HepG2 (cell line): ENCODE data around the gene TM4SF1. TPM values are rescaled to one million over a fixed set of nuclear protein-coding genes. Genes with fewer than 3 reads are reported as not detected.

Source experiments
- ATAC-seq: fragments of 200-7000 bp; cut with Tn5 transposase; 3 replicates; pipeline ENCODE4 v1.9.1; 2020; ENCODE audit warnings: mild to moderate bottlenecking, moderate library complexity
- BruUV-seq: library from RNA; stranded (reverse); fragments of 400-500 nt; replicated peaks from 2 replicates; lab custom pipeline; 2021; lab: Mats Ljungman, UMichigan
- CTCF ChIA-PET: fragments of 300-600 bp; formaldehyde crosslinking; extraction: SDS; loops from one replicate; lab custom pipeline; 2021; ENCODE audit warnings: low total read pairs, inconsistent platforms, low intra/inter-chr PET ratio; lab: Yijun Ruan, JAX
- POLR2A ChIA-PET: fragments of 350-600 bp; sonication (Branson Sonifier 250); formaldehyde crosslinking; loops from one replicate; lab custom pipeline; 2020; ENCODE audit warnings: antibody characterized with exemption, inconsistent platforms; lab: Yijun Ruan, JAX
- DNase-seq: peaks from one replicate; pipeline ENCODE4 v3.0.0-alpha.2; 2015; ENCODE audit warnings: low spot score
- FAIRE-seq: peaks from 3 replicates; lab custom pipeline; 2011; peaks lifted over from hg19 to GRCh38; lab: Jason Lieb, UNC
- H2AFZ ChIP-seq: one replicate; pipeline ENCODE4 v1.6.1; 2011; ENCODE audit warnings: low read length, inconsistent platforms
- H3K27ac ChIP-seq: fragments of 300-600 bp; 3 replicates; pipeline ENCODE4 v1.8.0; 2011; ENCODE audit warnings: mixed run types, mild to moderate bottlenecking, mixed read lengths, low read length, inconsistent platforms; ENCODE audit not compliant: insufficient read depth; ENCODE audit errors: extremely low read length
- H3K27me3 ChIP-seq, 2 experiments: fragments of 200-600 bp in 1 of 2; 2 replicates in 1 of 2; 3 replicates in 1 of 2; pipeline versions ENCODE4 v1.6.0 to v1.8.0; 2011; ENCODE audit warnings: low read length in 2 of 2, mild to moderate bottlenecking in 2 of 2, moderate library complexity in 2 of 2, inconsistent platforms in 1 of 2; ENCODE audit not compliant: insufficient read depth in 2 of 2, control insufficient read depth in 1 of 2
- H3K36me3 ChIP-seq, 2 experiments: fragments of 200-600 bp in 1 of 2; replicated peaks in 1 of 2; 2 replicates in 1 of 2; 3 replicates in 1 of 2; pipeline versions ENCODE4 v1.5.1 to v1.8.0; 2011; ENCODE audit warnings: low read length in 2 of 2, inconsistent platforms in 1 of 2; ENCODE audit not compliant: insufficient read depth in 2 of 2, control insufficient read depth in 1 of 2
- H3K4me1 ChIP-seq: 2 replicates; pipeline ENCODE4 v1.5.1; 2012; ENCODE audit warnings: low read length, inconsistent platforms; ENCODE audit not compliant: insufficient read depth
- H3K4me2 ChIP-seq: 2 replicates; pipeline ENCODE4 v1.6.0; 2011; ENCODE audit warnings: low read depth, low read length, inconsistent platforms
- H3K4me3 ChIP-seq, 3 experiments: fragments of 200-600 bp in 1 of 3; sonication (generic), shearing (Covaris generic) in 1 of 3; replicated peaks in 1 of 3; 2 replicates each; pipeline ENCODE4 v1.5.1; 2011 to 2016; ENCODE audit warnings: low read length in 3 of 3, inconsistent platforms in 2 of 3, low read depth in 2 of 3, mild to moderate bottlenecking in 2 of 3, control low read depth in 1 of 3, mixed read lengths in 1 of 3; ENCODE audit not compliant: insufficient read depth in 1 of 3
- H3K79me2 ChIP-seq: one replicate; pipeline ENCODE4 v1.6.1; 2011; ENCODE audit warnings: low read length, inconsistent platforms; ENCODE audit not compliant: insufficient read depth
- H3K9ac ChIP-seq: 2 replicates; pipeline ENCODE4 v1.6.0; 2011; ENCODE audit warnings: mild to moderate bottlenecking, low read depth, low read length, inconsistent platforms; ENCODE audit not compliant: insufficient read depth
- H3K9me3 ChIP-seq: 2 replicates; pipeline ENCODE4 v1.5.1; 2012; ENCODE audit warnings: mild to moderate bottlenecking, low read length
- H4K20me1 ChIP-seq: 2 replicates; pipeline ENCODE4 v1.6.0; 2011; ENCODE audit warnings: inconsistent platforms, mild to moderate bottlenecking, low read length, moderate library complexity; ENCODE audit not compliant: insufficient read depth
- CC2D1A ChIP-seq: sonication (generic); formaldehyde crosslinking; IDR thresholded peaks from 2 replicates; pipeline ENCODE4 v1.8.1; 2023; ENCODE audit warnings: mild to moderate bottlenecking, missing genetic modification reagents
- EP300 ChIP-seq, 3 experiments: sonication (generic) in 1 of 3; formaldehyde crosslinking in 1 of 3; IDR thresholded peaks; 2 replicates each; pipeline versions ENCODE4 v1.5.1 to v1.6.1; 2011 to 2020; ENCODE audit warnings: low read depth in 2 of 3, low read length in 2 of 3, borderline replicate concordance in 1 of 3, improper control_type of control experiment in 1 of 3, mild to moderate bottlenecking in 1 of 3, missing genetic modification reagents in 1 of 3, moderate library complexity in 1 of 3
- FOXA3 ChIP-seq: IDR thresholded peaks from 2 replicates; pipeline ENCODE4 v1.6.1; 2016; ENCODE audit warnings: missing genetic modification reagents, missing compliant biosample characterization
- FOXP4 ChIP-seq: sonication (generic); formaldehyde crosslinking; IDR thresholded peaks from 2 replicates; pipeline ENCODE4 v1.4.0; 2020; ENCODE audit warnings: missing genetic modification reagents
- GATA4 ChIP-seq: sonication (generic); IDR thresholded peaks from 2 replicates; pipeline ENCODE4 v1.6.1; 2016; ENCODE audit warnings: antibody characterized with exemption, low read depth, borderline replicate concordance
- HMG20A ChIP-seq: IDR thresholded peaks from 2 replicates; pipeline ENCODE4 v1.6.1; 2016; ENCODE audit warnings: borderline replicate concordance
- HNF4A ChIP-seq: sonication (generic); formaldehyde crosslinking; IDR thresholded peaks from 2 replicates; pipeline ENCODE4 v1.4.0; 2020; ENCODE audit warnings: missing genetic modification reagents
- ISL2 ChIP-seq: sonication (generic); formaldehyde crosslinking; IDR thresholded peaks from 2 replicates; pipeline ENCODE4 v1.5.0; 2020; ENCODE audit warnings: missing genetic modification reagents
- KDM2A ChIP-seq: sonication (generic); formaldehyde crosslinking; IDR thresholded peaks from 2 replicates; pipeline ENCODE4 v1.4.0; 2020; ENCODE audit warnings: low read depth, missing genetic modification reagents, borderline replicate concordance
- MEF2D ChIP-seq: sonication (generic); formaldehyde crosslinking; IDR thresholded peaks from 2 replicates; pipeline ENCODE4 v1.5.1; 2020; ENCODE audit warnings: mild to moderate bottlenecking, missing genetic modification reagents
- NCOA2 ChIP-seq: sonication (generic); formaldehyde crosslinking; IDR thresholded peaks from 2 replicates; pipeline ENCODE4 v1.8.0; 2022; ENCODE audit warnings: inconsistent platforms
- PLRG1 ChIP-seq: fragments of 450-650 bp; conservative IDR thresholded peaks from 2 replicates; pipeline ENCODE4 v1.6.1; 2016
- SOX13 ChIP-seq, 3 experiments: fragments of 450-650 bp in 1 of 3; sonication (generic) in 1 of 3; formaldehyde crosslinking in 1 of 3; IDR thresholded peaks in 2 of 3; conservative IDR thresholded peaks in 1 of 3; 2 replicates each; pipeline versions ENCODE4 v1.5.0 to v1.6.1; 2016 to 2020; ENCODE audit warnings: antibody characterized with exemption in 1 of 3, mild to moderate bottlenecking in 1 of 3, missing compliant biosample characterization in 1 of 3, missing genetic modification reagents in 1 of 3, moderate library complexity in 1 of 3
- SOX5 ChIP-seq: IDR thresholded peaks from 2 replicates; pipeline ENCODE4 v1.6.1; 2016; ENCODE audit warnings: borderline replicate concordance
- ZNF331 ChIP-seq: sonication (generic); formaldehyde crosslinking; IDR thresholded peaks from 2 replicates; pipeline ENCODE4 v1.4.0; 2020; ENCODE audit warnings: missing genetic modification reagents
- WGBS: methylation state at CpG from one replicate; pipeline ENCODE4 v1.1.6; 2017; ENCODE audit warnings: low lambda C conversion rate; 5-methylcytosine and 5-hydroxymethylcytosine counted together
- in situ Hi-C: cut with HindIII; loops from 2 replicates; pipeline ENCODE4 v1.10.0; 2017; ENCODE audit warnings: low pct_unique_long_range_greater_than_20kb; ENCODE audit not compliant: extremely low pct_ligation_motif_present
- intact Hi-C: fragments of 100-400 bp; cut with micrococcal nuclease; formaldehyde crosslinking; loops from one replicate; pipeline ENCODE4 v1.10.0; 2022; ENCODE audit not compliant: unreplicated experiment
- polyA plus RNA-seq, 8 experiments: library from polyadenylated mRNA; depleted of rRNA in 3 of 8; stranded (reverse) in 7 of 8; unstranded in 1 of 8; fragments of >200 nt; fragmentation: Illumina TruSeq in 4 of 8; extraction: Trizol in 4 of 8; gene quantifications; 2 replicates each; pipeline versions ENCODE4 v1.2.1 to v1.2.3, GENCODE V29; 2011 to 2016; ENCODE audit warnings: low read depth in 4 of 8, missing spikeins in 1 of 8, mixed read lengths in 1 of 8; ENCODE audit not compliant: insufficient read depth in 1 of 8
- total RNA-seq, 5 experiments: library from RNA; depleted of rRNA; stranded (reverse); fragments of >200 nt; fragmentation: Illumina TruSeq; extraction: Trizol; gene quantifications; 2 replicates each; pipeline ENCODE4 v1.2.3, GENCODE V29; 2016; ENCODE audit warnings: low read depth in 1 of 5
- TF ChIP-seq, protein P1 (sequence below): IDR thresholded peaks from 2 replicates; pipeline ENCODE4 v1.4.0; 2020; ENCODE audit warnings: mild to moderate bottlenecking, missing genetic modification reagents
- TF ChIP-seq, protein P2 (sequence below): sonication (generic); formaldehyde crosslinking; IDR thresholded peaks from 2 replicates; pipeline ENCODE4 v1.5.0; 2020; ENCODE audit warnings: missing genetic modification reagents

The TM4SF1 gene
- total and polyA plus RNA-seq, 2 of the 13 experiments (the other 11 are each of a cell fraction or from before 2014, with no cell fraction given): 431 to 1,359 TPM

- DNase-seq: peak; percentile 39
- H3K4me3 ChIP-seq: no peak overlapping the region
- ChIA-PET CTCF (no interaction called here), POLR2A (no interaction called here)
- H2AFZ ChIP-seq: peak overlapping the region; percentile 28
- peaks cover 40% of the 10 kb centered on the region for H3K4me1 ChIP-seq
- in situ Hi-C loops (no loop called here), intact Hi-C loops (no loop called here)
- H3K27me3 ChIP-seq: no peaks in the 10 kb centered on the region
- WGBS: 56% methylated on average over 3 of the region's 3 CpGs
- H3K9ac ChIP-seq: peak overlapping the region; percentile 28; the same call in 1 of the 2 replicates
- H3K4me2 ChIP-seq: peak overlapping the region; percentile 20; the same call in 1 of the 2 replicates
- no peak for ATAC-seq
- no peaks in the 10 kb centered on the region for H3K9me3 ChIP-seq
- no peaks in the 10 kb centered on the region for H3K36me3 ChIP-seq
- no peak for TF ChIP-seq MEF2D (CRISPR knock-in tag)
- peak; percentile 56 for TF ChIP-seq FOXA3 (CRISPR knock-in tag)
- TF ChIP-seq, protein P1, sequence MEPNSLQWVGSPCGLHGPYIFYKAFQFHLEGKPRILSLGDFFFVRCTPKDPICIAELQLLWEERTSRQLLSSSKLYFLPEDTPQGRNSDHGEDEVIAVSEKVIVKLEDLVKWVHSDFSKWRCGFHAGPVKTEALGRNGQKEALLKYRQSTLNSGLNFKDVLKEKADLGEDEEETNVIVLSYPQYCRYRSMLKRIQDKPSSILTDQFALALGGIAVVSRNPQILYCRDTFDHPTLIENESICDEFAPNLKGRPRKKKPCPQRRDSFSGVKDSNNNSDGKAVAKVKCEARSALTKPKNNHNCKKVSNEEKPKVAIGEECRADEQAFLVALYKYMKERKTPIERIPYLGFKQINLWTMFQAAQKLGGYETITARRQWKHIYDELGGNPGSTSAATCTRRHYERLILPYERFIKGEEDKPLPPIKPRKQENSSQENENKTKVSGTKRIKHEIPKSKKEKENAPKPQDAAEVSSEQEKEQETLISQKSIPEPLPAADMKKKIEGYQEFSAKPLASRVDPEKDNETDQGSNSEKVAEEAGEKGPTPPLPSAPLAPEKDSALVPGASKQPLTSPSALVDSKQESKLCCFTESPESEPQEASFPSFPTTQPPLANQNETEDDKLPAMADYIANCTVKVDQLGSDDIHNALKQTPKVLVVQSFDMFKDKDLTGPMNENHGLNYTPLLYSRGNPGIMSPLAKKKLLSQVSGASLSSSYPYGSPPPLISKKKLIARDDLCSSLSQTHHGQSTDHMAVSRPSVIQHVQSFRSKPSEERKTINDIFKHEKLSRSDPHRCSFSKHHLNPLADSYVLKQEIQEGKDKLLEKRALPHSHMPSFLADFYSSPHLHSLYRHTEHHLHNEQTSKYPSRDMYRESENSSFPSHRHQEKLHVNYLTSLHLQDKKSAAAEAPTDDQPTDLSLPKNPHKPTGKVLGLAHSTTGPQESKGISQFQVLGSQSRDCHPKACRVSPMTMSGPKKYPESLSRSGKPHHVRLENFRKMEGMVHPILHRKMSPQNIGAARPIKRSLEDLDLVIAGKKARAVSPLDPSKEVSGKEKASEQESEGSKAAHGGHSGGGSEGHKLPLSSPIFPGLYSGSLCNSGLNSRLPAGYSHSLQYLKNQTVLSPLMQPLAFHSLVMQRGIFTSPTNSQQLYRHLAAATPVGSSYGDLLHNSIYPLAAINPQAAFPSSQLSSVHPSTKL: 0 out of 2 replicates have a peak, but pooled peaks have one; percentile 7
- 0 out of 2 replicates have a peak, but pooled peaks have one; percentile 18 for TF ChIP-seq HNF4A (CRISPR knock-in tag)
- TF ChIP-seq ISL2 (CRISPR knock-in tag): peak; percentile 44; the same call in 1 of the 2 replicates
- TF ChIP-seq KDM2A (CRISPR knock-in tag): no peak
- no peak for TF ChIP-seq SOX13 (IDR thresholded peaks at IDR 0.05)
- TF ChIP-seq SOX13 (CRISPR knock-in tag; conservative IDR thresholded peaks at IDR 0.05 in 1 of 2, IDR thresholded peaks at IDR 0.05 in 1 of 2): peak in 1 of 2 experiments; percentile 44; a peak in 1 of 4 replicates
- TF ChIP-seq CC2D1A (CRISPR knock-in tag): no peak
- 0 out of 4 replicates have a peak, but pooled peaks of 1 of the 2 experiments have one; percentile 50 for TF ChIP-seq EP300 (IDR thresholded peaks at IDR 0.05; ENCODE audit: low read depth in 2 of 2, low read length in 2 of 2)
- no peak for TF ChIP-seq EP300 (CRISPR knock-in tag; IDR thresholded peaks at IDR 0.05; ENCODE audit: borderline replicate concordance)
- TF ChIP-seq NCOA2: peak; percentile 43; the same call in 1 of the 2 replicates
- peak; percentile 16; the same call in 1 of the 2 replicates for TF ChIP-seq SOX5 (CRISPR knock-in tag)
- TF ChIP-seq GATA4: 0 out of 2 replicates have a peak, but pooled peaks have one; percentile 41
- no peak for TF ChIP-seq ZNF331
- TF ChIP-seq PLRG1: no peak
- TF ChIP-seq, protein P2, sequence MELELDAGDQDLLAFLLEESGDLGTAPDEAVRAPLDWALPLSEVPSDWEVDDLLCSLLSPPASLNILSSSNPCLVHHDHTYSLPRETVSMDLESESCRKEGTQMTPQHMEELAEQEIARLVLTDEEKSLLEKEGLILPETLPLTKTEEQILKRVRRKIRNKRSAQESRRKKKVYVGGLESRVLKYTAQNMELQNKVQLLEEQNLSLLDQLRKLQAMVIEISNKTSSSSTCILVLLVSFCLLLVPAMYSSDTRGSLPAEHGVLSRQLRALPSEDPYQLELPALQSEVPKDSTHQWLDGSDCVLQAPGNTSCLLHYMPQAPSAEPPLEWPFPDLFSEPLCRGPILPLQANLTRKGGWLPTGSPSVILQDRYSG (CRISPR knock-in tag): no peak
- TF ChIP-seq HMG20A (CRISPR knock-in tag): peak; percentile 25; the same call in 1 of the 2 replicates
- TF ChIP-seq FOXP4 (CRISPR knock-in tag): peak; percentile 15; the same call in 1 of the 2 replicates
- H4K20me1 ChIP-seq: no peaks in the 10 kb centered on the region
- FAIRE-seq: no peak
- no peaks in the 10 kb centered on the region for H3K79me2 ChIP-seq
- peak overlapping the region; percentile 24 for H3K27ac ChIP-seq
- no TSS peak for BruUV-seq
These were observed 30.4 kb upstream of the TM4SF1 start for GRCh38 chr3:149407898-149408297.
